Measurements from ENCODE around the gene AQP12A. TPM values are rescaled to one million over a fixed set of nuclear protein-coding genes. Genes with fewer than 3 reads are reported as not detected.

The AQP12A gene
- total and polyA plus RNA-seq, 2 experiments from 2014 or later: not detected

DNA sequence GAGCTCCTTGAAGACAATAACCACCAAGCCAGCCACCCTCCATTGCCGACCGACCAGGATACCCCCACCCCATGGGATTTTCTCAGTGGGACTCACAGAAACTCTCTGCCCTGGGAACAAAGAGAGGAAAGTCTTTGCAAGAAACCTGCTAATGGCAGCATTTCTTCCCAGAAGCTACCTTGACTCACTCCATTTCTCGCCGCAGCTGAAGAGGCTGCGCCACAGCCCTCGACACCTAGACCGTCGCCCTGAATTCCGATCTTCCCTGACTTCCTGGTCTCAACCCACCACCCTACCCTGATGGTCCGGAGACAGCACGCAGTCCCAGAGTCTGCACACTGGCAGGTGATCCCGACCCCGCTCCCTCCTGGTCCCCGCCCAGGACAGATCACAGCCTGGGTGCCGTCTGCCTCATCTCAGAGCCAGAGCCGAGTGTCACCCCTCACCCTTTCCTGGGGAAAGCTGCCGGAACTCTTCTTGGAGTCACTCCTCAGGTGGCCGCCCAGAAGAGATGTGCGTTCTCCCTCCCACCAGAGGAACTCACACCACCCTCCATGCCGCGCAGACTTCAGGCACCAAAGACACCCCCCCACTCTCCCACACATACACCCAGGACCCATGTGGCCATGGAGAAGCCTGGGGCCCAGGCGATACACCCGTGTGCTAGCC is 24.6 kb downstream of the AQP12A start:
- Histone ChIP-seq H3K36me3 (ENCODE audit: insufficient read depth) (no peaks in the 10 kb centered on the region), H3K4me1 (ENCODE audit: insufficient read depth) (no peaks in the 10 kb centered on the region), H3K4me2 (no peak overlapping the region), H3K9me2 (ENCODE audit: insufficient read depth) (no peaks in the 10 kb centered on the region), H4K20me1 (replicated peaks; ENCODE audit: insufficient read depth) (no peaks in the 10 kb centered on the region; the same call in 1 of the 2 replicates), H3K27ac (ENCODE audit: low read depth) (0 out of 2 replicates have a peak overlapping the region, but pooled peaks have one; percentile 50), H3K79me2 (replicated peaks; ENCODE audit: insufficient read depth) (no peaks in the 10 kb centered on the region), H2AFZ (no peak overlapping the region), H3K27me3 (ENCODE audit: insufficient read depth) (no peaks in the 10 kb centered on the region), H3F3A (replicated peaks; ENCODE audit: low read depth) (no peaks in the 10 kb centered on the region), H3K4me3 (no peak overlapping the region)
- DNase-seq (ENCODE audit: low spot score) (no peak), ATAC-seq (no peak)
- no peaks in the 10 kb centered on the region; the same call in 2 of the 3 replicates for H3K9me3 Mint-ChIP-seq
- no peak for TF ChIP-seq NANOG (IDR thresholded peaks at IDR 0.05; ENCODE audit: borderline replicate concordance)
- no peak for TF ChIP-seq ZNF114 (CRISPR knock-in tag; IDR thresholded peaks at IDR 0.05)
- TF ChIP-seq EZH2phosphoT487 (IDR thresholded peaks at IDR 0.05; ENCODE audit: unreplicated experiment): no peak
- TF ChIP-seq, protein P1, sequence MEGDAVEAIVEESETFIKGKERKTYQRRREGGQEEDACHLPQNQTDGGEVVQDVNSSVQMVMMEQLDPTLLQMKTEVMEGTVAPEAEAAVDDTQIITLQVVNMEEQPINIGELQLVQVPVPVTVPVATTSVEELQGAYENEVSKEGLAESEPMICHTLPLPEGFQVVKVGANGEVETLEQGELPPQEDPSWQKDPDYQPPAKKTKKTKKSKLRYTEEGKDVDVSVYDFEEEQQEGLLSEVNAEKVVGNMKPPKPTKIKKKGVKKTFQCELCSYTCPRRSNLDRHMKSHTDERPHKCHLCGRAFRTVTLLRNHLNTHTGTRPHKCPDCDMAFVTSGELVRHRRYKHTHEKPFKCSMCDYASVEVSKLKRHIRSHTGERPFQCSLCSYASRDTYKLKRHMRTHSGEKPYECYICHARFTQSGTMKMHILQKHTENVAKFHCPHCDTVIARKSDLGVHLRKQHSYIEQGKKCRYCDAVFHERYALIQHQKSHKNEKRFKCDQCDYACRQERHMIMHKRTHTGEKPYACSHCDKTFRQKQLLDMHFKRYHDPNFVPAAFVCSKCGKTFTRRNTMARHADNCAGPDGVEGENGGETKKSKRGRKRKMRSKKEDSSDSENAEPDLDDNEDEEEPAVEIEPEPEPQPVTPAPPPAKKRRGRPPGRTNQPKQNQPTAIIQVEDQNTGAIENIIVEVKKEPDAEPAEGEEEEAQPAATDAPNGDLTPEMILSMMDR (conservative IDR thresholded peaks at IDR 0.05; ENCODE audit: low read depth in 2 of 2): no peak
- TF ChIP-seq JUNB (IDR thresholded peaks at IDR 0.05; ENCODE audit: unreplicated experiment): no peak
- H3K27me3 Mint-ChIP-seq (ENCODE audit: insufficient read depth, low read depth, poor library complexity): peaks cover 36% of the 10 kb centered on the region
- no peak overlapping the region for H3K4me3 Mint-ChIP-seq
- H3K36me3 Mint-ChIP-seq (ENCODE audit: low read depth): peaks cover 42% of the 10 kb centered on the region
- peak overlapping the region; percentile 65; the same call in 1 of the 2 replicates for H3K27ac Mint-ChIP-seq
- no peaks in the 10 kb centered on the region; the same call in 2 of the 3 replicates for H3K4me1 Mint-ChIP-seq

DNA sequence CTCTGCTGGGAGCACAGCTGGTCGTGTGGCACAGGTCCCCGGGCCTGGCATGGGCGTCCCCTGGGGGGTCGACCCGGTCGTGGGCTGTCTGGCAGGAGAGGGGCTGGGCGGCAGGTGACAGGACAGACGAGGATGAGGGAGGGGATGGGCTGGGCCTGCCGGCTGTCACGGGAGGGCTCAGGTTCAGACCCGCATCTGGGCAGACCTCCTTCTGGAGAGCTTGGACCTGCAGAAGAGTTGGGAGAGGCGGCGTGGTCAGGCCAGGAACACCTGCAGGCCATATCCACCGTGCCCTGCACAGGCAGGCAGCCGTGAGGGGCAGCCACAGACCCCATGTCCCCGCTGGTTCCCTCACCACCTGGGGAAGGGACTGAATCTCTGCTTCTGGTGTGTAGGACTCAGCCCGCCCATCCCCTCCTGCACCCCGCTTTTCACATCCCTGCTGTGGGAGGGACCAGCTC is 25.5 kb downstream of the AQP12A start:
- H3K27ac Mint-ChIP-seq: no peak overlapping the region
- DNase-seq (ENCODE audit: low spot score) (no peak), ATAC-seq (no peak)
- Histone ChIP-seq H4K20me1 (replicated peaks; ENCODE audit: insufficient read depth) (no peaks in the 10 kb centered on the region; the same call in 1 of the 2 replicates), H3F3A (replicated peaks; ENCODE audit: low read depth) (no peaks in the 10 kb centered on the region), H2AFZ (no peak overlapping the region), H3K4me1 (ENCODE audit: insufficient read depth) (no peaks in the 10 kb centered on the region), H3K4me2 (no peak overlapping the region), H3K27ac (ENCODE audit: low read depth) (no peak overlapping the region), H3K36me3 (ENCODE audit: insufficient read depth) (no peaks in the 10 kb centered on the region), H3K27me3 (ENCODE audit: insufficient read depth) (no peaks in the 10 kb centered on the region), H3K79me2 (replicated peaks; ENCODE audit: insufficient read depth) (no peaks in the 10 kb centered on the region), H3K4me3 (no peak overlapping the region), H3K9me2 (ENCODE audit: insufficient read depth) (no peaks in the 10 kb centered on the region)
- H3K36me3 Mint-ChIP-seq (ENCODE audit: low read depth): peaks cover 42% of the 10 kb centered on the region
- no peaks in the 10 kb centered on the region; the same call in 2 of the 3 replicates for H3K4me1 Mint-ChIP-seq
- peaks cover 30% of the 10 kb centered on the region for H3K27me3 Mint-ChIP-seq (ENCODE audit: insufficient read depth, low read depth, poor library complexity)
- no peak overlapping the region for H3K4me3 Mint-ChIP-seq
- H3K9me3 Mint-ChIP-seq: no peaks in the 10 kb centered on the region; the same call in 2 of the 3 replicates
- TF ChIP-seq ZNF114 (CRISPR knock-in tag; IDR thresholded peaks at IDR 0.05) (no peak), EZH2 (IDR thresholded peaks at IDR 0.05; ENCODE audit: low read depth, unreplicated experiment) (no peak), STAT1 (IDR thresholded peaks at IDR 0.05; ENCODE audit: unreplicated experiment) (no peak)
- TF ChIP-seq, protein P1 (conservative IDR thresholded peaks at IDR 0.05; ENCODE audit: low read depth in 2 of 2): no peak
- TF ChIP-seq, protein P2, sequence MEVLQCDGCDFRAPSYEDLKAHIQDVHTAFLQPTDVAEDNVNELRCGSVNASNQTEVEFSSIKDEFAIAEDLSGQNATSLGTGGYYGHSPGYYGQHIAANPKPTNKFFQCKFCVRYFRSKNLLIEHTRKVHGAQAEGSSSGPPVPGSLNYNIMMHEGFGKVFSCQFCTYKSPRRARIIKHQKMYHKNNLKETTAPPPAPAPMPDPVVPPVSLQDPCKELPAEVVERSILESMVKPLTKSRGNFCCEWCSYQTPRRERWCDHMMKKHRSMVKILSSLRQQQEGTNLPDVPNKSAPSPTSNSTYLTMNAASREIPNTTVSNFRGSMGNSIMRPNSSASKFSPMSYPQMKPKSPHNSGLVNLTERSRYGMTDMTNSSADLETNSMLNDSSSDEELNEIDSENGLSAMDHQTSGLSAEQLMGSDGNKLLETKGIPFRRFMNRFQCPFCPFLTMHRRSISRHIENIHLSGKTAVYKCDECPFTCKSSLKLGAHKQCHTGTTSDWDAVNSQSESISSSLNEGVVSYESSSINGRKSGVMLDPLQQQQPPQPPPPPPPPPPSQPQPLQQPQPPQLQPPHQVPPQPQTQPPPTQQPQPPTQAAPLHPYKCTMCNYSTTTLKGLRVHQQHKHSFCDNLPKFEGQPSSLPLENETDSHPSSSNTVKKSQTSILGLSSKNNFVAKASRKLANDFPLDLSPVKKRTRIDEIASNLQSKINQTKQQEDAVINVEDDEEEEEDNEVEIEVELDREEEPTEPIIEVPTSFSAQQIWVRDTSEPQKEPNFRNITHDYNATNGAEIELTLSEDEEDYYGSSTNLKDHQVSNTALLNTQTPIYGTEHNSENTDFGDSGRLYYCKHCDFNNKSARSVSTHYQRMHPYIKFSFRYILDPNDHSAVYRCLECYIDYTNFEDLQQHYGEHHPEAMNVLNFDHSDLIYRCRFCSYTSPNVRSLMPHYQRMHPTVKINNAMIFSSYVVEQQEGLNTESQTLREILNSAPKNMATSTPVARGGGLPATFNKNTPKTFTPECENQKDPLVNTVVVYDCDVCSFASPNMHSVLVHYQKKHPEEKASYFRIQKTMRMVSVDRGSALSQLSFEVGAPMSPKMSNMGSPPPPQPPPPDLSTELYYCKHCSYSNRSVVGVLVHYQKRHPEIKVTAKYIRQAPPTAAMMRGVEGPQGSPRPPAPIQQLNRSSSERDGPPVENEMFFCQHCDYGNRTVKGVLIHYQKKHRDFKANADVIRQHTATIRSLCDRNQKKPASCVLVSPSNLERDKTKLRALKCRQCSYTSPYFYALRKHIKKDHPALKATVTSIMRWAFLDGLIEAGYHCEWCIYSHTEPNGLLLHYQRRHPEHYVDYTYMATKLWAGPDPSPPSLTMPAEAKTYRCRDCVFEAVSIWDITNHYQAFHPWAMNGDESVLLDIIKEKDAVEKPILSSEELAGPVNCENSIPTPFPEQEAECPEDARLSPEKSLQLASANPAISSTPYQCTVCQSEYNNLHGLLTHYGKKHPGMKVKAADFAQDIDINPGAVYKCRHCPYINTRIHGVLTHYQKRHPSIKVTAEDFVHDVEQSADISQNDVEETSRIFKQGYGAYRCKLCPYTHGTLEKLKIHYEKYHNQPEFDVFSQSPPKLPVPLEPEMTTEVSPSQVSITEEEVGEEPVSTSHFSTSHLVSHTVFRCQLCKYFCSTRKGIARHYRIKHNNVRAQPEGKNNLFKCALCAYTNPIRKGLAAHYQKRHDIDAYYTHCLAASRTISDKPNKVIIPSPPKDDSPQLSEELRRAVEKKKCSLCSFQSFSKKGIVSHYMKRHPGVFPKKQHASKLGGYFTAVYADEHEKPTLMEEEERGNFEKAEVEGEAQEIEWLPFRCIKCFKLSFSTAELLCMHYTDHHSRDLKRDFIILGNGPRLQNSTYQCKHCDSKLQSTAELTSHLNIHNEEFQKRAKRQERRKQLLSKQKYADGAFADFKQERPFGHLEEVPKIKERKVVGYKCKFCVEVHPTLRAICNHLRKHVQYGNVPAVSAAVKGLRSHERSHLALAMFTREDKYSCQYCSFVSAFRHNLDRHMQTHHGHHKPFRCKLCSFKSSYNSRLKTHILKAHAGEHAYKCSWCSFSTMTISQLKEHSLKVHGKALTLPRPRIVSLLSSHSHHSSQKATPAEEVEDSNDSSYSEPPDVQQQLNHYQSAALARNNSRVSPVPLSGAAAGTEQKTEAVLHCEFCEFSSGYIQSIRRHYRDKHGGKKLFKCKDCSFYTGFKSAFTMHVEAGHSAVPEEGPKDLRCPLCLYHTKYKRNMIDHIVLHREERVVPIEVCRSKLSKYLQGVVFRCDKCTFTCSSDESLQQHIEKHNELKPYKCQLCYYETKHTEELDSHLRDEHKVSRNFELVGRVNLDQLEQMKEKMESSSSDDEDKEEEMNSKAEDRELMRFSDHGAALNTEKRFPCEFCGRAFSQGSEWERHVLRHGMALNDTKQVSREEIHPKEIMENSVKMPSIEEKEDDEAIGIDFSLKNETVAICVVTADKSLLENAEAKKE (CRISPR knock-in tag; IDR thresholded peaks at IDR 0.05): no peak
